GM12801 (cell line): ENCODE results near the gene BARHL1.

Source experiments
- CTCF ChIP-seq: IDR thresholded peaks from one replicate; pipeline ENCODE4 v1.5.1; 2011; ENCODE audit warnings: control low read depth; ENCODE audit not compliant: insufficient read length; ENCODE audit errors: extremely low read depth

BARHL1 gene

DNA sequence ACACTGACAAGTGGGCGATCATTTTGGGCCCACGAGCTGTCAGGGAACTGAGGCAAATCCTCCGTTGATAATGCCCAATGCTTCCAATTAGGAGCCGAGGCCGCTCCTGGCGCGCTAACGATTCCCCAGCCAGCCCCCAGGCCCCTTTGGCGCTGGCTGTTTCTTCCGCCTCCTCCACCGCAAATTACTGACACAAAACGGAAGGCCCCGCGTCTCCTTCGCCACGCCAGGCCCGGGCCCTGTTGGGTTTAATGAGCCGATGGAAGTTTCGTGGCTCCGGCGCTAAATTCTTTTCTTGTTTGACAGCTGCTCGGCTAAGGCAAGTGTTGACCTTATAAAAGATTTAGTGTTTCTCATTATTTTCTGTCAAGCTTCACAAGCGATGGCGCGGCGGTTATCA lies 25.7 kb upstream of the BARHL1 start:
- no peak for TF ChIP-seq CTCF

DNA sequence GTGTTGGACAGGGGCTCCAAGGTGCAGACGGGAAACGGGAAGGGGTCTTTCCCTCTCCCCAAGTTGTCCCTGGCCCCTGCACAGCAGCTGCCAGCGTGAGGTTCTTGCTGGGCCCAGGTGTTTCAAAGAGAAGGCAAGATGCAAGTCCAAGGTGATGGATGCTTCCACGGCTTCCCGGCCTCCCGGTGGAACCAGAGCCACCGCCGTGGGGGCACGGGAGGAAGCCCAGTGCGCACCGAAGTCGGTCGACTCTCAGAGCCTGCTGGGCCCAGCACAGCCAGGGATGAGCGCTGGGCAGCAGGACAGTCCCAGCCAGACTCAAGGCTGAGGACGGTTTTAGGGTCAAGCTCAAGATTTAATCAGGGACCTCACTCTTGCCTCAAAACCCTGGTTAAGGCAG lies 25.2 kb upstream of the BARHL1 start:
- TF ChIP-seq CTCF = no peak

DNA sequence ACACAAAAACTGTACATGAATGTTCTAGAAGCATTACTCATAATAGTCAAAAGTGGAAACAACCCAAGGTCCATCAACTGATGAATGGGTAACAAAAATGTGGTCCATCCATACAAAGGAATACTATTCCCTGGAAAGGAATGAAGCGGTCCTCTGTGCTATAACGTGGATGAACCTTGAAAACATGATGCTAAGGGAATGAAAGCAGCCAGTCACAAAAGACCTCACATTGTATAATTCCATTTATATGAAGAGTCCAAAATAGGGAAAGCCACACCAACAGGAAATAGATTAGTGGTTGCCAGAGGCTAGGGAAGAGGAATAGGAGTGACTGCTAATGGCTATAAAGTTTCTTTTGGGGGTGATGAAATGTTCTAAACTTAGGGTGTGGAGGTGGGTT lies 22.7 kb upstream of the BARHL1 start:
- no peak for TF ChIP-seq CTCF

DNA sequence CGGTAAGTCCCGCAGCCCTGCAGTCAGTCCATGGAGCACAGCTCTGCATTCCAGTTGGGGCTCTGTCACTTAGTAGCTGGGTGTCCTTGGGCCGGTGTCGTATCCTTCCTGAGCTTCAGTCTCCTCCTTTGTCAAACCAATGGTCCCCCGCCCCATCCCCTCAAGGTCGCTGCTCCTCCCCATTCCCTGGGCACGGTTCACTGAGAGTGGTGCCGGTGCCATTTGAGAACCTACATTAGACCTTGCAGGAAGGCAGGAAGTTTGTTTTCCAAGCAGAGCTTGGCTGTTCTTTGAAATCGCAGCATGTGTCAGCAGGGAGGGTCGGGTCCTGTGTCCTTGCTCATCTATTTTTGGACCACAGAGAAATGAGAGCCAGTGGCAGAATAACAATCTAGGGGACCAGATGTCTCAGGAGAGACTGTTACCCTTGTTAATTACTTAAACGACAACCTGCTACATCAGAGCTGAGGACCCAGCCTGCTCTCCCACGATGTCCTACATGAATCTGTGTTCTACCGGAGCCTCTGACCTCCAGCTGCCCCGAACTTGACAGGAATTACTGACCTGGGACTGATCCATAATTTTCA lies 21.7 kb upstream of the BARHL1 start:
- TF ChIP-seq CTCF = no peak

GRCh38 chr9:132562306-132562573 lies 20.2 kb upstream of the BARHL1 start:
- no peak for TF ChIP-seq CTCF

DNA sequence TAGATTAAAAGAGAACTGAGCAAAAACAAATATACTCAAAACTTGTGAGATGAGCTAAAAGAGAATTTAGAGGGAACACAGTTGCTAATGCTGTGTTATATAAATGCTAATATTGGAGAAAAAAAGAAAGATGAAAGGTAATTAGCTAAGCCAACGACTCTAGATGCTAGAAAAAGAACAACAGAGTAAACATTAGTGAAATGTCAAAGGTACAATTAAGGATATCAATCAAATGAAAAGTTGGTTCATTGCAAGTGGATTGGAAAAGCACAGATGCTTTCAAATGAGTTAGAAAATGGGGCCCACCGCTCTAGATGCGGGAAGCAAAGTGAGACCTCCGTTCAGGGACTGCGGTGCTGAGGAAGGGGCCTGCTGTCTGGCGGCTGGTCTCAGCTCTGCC lies 17.9 kb upstream of the BARHL1 start:
- TF ChIP-seq CTCF = no peak

DNA sequence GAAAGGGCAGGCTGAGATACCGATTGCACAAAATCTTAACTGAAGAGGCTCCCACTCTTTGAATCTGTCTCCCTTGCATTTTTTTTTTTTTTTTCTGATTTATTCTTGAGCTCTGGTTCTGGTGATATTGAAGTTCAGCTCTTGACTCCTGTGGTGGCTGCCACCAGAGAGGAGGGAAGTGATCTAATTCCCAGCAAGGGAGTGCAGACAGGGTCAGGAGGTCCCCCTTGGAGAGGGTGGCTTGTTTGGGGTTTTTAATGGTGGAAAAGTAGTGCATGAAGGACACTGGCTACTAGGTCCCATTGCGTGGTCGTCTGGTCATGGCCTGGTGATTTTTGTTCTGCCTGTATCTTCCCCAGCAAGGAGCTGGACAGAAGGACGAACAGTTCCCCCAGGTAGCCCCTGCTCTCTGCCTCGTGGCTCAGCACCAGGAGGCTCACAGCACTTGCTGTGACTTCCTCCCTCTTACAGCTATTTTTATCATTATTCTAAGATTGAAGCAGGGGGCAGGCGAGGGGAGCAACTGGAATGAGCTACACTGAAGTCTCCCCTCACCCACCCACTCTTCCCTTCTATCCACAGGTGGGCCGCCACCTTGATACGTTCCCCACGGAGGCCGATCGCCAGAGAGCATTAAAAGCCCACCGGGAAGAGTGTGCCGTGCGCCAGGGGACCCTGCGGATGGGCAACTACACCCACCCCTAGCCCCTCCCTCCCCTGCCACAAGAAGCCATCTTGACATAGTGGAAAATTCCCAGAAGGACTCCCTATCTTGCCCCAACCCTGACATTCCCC lies 10.4 kb upstream of the BARHL1 start:
- TF ChIP-seq CTCF = no peak

DNA sequence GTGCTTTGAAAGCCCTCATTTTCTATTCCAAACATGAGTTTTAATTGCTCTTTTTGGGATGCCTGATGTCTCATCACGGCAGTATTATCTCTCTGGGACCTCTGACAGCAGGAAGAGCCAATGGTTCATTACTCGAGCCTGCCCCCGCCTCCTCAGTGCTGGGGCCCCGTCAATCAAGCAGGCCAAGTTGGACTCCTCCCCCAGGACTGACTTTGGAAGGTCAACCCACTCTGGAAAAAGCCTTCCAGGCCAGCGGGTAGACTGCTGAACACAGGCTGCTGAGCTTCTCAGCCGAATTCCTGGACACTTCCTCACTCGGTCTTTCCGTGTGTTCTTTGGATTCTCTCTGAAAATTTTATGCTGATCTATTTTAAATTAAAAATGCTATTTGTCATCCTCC lies 9.5 kb upstream of the BARHL1 start:
- TF ChIP-seq CTCF = no peak
